Activated effector memory CD4-positive, alpha-beta T cell treated with anti-CD3 and anti-CD28 coated beads, Interleukin-2, amount 50 U/mL, for 16 hours (primary cell): ENCODE data around the gene TXNRD2.
A peak's percentile ranks its signal among the peaks of the same experiment; 100 is the strongest.
"Not testable (repeated sequence)": the region's sequence is repeated elsewhere in the genome, so short reads cannot be mapped to it uniquely, and the experiment has no call there.

Experiments used
- DNase-seq: peaks from one replicate; pipeline ENCODE4 v3.0.0-alpha.2; 2020

Gene TXNRD2

DNA sequence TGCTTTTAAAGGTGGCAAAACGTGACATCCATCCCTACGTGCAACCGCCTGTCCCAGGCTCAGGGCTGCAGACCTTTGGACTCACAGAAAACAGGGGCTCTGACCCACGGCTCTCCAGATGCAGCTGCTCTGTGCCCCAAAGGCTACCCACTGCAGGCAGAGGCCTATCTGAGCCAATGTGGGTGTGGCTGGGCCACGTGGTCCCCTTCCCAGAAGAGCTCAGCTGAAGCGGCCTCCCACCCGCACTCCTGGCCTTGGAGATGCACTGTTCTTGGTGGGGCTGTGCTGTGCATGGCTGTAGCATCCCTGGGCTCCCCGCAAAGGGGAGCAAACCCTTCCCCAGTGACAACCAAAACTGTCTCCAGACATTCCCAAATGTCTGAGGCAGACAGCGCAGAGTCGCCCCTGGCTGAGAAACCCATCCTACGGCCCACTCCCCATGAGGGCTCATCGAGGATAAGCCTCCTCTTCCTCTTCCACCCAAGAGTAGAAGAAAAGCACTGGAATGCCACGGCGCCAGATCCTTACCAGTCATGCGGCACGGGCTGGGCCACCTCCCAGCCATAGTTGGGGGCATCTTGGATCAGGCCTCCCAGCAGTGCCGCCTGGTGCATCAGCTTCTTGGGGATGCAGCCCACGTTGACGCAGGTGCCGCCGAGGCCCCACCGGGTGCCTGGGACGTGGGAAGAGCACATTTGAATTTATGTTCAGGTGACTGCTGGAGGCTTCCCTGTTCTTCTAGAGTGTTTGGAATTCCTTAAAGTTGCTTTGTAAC, 23.1 kb downstream of the TXNRD2 start:
- DNase-seq, result no peak

DNA sequence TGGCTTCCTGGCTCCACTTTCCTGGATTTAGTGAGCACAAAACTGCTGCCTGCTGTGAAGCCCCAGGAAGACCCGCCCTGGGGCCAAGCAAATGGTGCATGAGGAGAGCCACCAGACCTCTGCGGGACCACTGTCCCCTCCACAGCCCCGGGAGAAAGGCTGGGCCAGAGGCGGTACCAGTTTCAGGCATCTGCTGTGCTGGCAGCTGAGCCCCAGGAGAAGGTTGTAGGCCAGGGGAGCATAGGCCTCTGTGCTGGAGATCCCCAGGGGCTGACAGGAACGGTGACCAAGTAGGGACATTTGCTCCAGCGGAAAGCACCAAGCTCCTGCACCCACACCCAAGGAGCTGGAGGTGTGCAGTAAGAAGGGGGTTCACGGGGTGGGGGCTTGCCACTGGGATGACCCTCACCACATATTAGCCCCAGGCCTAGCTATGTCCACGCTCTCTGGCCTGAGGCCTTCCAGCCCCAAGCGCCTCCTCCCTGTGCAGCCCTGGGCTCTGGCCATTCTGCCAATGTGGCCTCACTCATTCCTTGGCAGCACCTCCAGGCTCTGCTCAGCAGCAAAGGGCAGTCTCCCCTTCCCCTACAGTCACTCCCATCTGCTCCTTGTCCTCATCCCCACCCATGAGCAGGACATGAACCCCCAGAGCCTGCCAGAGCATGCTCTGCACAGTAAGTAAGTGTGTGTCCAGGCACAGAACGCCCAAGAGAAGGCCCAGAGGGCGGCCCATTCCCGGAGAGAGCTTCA, 24.1 kb downstream of the TXNRD2 start:
- no peak for DNase-seq

DNA sequence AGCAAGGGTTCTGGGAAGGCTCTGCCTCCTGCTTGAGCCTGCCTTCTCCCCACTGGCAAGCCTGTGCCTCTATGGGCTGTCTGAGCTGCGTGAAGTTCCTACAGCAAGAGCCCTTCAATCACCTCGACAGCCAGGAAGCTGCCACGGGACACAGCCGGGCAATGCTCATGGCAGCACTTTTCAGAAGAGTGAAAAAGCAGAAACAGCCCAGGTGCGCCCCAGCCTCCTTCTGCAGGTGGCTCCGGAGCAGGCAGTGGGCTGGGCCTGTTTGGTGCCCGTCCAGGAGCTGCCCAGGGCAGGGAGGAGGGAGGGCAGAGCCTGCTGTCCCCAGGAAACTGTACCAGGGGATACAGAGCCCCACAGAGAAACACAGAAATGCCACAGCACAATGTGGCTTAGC, 24.7 kb downstream of the TXNRD2 start:
- DNase-seq, result no peak

DNA sequence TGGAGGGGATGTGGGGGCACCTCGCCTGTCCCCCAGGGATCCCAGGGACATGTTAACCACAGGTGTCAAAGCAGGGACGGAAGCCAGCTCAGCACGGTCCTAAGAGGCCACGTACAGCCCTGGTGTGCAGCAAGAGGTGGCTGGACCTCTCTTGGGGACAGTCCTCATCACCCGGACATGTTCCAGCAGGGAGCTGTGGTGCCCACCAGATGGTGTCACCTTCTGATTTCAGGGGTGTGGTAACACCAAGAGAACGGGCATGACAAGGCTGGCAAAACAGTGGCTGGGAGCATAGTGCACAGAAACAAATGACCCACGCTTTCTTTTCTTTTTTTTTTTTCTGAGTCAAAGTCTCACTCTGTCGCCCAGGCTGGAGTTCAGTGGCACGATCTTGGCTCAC, 25.6 kb downstream of the TXNRD2 start:
- DNase-seq, result no peak

DNA sequence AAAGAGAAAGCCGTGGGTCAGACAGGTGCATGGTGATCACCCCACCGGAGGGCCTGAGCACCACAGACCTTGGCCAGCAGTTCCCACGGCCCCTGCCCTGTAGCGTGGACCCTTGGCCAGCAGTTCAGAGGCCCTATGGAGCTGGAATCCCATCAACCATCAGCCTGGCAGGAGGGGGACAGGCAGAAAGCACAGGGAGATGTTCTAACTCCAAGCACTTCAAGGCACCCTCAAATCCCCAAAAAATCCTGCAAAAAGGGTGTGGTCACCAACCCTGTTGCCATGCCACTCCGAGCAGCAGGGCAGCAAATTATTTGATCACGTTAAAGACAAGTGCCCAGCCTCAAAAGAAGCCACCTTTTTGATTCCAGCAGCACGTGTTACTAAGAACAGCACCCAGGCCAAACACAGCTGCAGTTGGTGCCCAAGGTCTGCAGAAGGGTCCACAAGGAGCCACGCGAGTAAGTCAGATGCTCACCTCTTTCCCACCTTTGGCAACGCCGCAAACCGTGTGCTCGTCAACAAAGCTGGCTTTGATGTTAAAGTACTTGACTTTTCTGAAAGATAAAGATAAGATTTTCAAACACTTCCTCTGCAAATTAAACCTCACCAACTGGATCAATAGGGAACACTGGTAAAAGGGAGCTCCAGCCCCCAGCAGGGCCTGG, 26.2 kb downstream of the TXNRD2 start:
- no peak for DNase-seq

DNA sequence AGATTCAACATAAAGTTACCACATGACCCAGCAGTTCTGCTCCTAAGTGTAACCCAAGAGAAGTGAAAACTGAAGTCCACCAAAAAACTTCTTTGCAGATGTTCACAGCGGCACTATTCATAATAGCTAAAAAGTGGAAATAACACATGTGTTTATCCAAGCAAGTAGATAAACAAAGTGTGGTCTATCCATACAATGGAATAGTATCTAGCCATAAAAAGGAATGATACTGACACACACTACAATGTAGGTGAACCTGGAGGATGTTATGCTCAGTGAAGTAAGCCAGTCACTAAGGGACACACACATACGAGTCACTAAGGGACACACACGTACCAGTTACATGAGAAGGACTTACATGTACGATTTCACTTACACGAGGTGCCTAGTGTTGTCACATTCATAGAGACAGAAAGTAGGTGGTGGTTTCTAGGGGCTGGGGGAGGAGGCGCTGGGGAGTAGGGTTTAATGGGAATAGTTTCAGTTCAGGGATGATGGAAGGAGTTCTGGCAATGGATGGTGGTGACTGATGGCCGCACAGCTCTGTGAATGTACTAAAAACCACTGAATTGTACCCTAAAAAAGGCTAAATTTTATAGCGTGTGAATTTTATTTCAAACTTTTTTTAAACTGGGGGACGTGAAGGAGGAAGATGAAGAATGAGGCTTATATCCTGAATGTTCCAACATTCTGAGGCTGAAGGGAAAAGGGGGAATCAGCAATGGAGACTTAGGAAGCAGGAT, 27.2 kb downstream of the TXNRD2 start:
- no peak for DNase-seq

DNA sequence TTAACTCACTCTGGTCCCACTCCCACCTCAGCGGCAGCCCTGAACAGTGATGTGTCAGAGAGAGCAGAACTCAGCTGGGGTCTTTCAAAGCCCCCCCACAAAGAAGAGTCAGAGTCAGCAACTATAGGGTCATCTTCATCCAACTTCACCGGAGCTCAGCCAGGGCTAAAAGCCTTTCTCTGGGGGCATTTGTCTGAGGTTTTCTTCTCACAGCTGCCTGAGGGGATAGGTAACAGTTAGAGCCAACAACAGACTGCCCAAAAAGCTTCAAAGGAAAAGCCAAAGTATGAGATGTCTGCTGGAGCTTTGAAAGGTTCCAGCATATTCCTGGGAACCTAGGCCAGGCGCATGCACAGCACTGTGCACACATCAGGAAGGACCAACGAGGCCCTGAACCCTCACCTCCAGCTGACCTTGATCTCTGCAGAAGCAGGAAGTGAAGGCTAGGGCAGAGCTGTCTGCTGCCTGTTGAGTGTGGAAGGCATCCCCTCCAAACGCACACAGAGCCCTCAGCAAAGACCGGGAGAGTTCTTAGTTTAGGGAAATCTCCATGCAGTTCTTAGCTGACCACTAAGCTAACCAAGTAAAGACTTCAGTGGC, 28.2 kb downstream of the TXNRD2 start:
- no peak for DNase-seq

DNA sequence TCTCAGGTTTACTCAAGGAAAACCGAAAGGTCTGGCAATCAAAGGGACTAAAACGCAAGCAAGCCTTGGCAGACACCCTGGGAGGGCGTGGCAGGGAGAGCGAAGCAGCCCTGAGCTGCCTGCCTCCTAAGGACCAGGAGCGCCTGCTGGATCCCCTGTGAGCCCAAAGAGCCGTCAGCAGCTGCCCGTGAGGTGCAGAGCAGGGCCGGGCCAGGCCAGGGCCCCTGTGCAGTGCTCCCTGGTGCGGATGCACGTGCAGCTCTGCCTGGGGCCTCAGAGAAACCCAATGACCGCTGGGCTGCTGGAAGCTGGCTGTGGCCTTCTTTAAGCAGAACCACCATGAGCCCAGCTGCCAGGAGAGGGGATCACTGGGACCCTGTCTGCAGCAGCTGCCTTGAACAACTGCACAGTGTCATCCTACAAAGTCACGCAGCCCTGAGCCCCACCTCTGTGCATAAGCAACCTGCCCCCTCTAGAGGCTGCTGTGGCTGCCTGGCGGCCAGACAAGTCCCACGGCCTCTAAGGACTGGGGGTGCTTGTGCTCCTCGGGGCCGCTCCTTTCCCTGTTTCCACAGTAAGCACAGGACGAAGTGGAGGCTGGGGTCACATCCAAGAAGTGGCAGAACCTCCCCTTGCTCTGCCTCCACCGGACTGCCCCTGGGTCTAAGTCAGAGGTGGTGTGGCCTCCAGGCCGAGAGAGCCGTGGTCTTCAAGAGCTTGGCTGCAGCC, 29.2 kb downstream of the TXNRD2 start:
- DNase-seq, result no peak

DNA sequence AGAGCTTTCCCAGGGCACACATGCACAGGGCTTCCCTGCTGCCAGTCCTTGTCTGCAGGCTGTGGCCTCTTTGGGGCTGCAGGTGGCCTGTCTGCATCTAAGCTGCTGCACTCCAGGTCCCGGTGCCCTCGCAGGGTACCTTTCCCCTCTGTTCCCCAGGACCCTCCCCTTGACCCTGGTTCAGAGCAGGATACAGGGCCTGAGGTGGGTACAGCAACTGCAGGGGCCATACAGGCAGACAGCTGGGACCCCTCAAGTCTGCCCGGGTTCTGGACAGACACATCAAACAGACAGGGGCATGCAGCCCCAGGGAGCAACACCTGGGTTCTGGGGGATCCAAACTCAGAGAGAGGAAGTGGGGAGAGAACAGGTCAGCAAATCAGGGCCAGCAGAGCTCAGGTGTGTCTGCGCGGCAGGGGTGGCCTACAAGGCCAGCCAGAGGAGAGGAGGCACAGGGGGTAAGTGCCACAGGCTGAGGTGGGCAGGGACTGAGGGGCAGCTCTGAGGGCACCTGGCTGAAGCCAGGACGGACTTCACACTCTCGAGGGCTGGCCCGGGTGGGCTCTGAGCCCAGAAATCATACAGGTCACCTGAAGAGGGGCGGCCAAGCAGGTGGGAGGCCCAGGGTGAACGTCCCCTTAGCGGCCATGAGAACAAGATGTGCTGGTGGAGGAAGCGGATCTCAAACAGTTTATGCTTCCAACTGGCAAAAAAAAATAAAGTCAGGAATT, 29.9 kb downstream of the TXNRD2 start:
- DNase-seq, result no peak

DNA sequence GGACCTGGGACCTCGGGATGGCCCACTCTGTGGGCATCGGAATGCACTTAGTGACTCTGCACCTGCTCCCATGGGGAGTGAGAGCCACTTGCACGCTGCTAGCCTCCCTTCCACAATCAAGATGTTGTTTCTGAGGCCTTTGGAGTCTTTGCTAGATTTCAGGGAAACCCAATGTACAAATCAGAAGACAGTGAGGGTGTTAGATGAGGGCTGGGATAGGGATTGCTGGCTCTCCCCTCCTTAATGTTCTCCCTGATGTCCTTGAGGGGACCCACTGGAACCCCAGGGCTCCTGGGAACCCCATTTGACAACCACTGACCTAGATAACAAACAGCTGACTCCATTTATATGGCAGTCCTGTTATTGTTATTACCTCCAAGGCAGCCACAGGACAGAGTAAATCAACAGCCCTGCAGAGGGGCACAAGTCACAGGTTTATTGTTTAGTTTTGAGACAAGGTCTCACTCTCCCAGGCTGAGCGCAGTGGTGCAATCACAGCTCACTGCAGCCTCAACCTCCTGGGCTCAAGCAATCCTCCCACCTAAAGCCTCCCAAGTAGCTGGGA, 31.4 kb downstream of the TXNRD2 start:
- no peak for DNase-seq

DNA sequence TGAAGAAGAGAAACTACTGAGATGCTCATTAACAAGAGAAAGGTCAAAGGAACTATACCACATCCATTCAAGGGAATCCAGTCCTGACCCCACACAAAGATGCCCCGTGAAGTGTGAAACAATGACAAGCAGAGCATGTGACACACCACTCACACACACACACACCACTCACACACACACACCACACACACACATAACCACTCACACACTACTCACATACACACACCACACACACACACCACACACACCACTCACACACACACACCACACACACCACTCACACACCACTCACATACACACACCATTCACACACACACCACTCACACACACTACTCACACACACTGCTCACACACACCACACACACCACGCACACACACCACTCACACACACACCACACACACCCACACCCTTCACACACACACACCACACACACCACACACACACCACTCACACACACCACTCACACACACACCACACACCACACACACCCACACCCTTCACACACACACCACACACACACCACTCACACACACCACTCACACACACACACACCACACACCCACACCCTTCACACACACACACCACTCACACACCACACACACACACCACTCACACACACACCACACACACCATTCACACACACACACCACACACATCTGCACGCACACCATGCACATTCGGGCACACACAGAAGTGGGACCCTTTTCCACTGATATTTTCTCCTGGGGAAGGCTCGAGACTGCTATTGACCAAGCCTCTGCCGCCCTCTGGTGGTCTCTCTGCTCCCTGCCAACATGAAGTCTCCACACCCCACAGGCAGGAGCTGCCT, 32.1 kb downstream of the TXNRD2 start:
- DNase-seq, result peak; percentile 93

DNA sequence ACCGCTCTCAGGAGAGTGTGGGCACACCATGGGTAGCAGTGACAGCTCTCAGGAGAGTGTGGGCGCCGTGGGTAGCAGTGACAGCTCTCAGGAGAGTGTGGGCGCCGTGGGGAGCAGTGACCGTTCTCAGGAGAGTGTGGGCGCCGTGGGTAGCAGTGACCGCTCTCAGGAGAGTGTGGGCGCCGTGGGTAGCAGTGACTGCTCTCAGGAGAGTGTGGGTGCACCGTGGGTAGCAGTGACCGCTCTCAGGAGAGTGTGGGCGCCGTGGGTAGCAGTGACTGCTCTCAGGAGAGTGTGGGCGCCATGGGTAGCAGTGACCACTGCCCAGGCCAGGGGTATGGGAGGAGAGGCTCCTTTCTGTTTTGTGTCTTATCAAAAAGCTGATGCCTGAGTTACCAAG, 33.7 kb downstream of the TXNRD2 start:
- not testable (repeated sequence) for DNase-seq

DNA sequence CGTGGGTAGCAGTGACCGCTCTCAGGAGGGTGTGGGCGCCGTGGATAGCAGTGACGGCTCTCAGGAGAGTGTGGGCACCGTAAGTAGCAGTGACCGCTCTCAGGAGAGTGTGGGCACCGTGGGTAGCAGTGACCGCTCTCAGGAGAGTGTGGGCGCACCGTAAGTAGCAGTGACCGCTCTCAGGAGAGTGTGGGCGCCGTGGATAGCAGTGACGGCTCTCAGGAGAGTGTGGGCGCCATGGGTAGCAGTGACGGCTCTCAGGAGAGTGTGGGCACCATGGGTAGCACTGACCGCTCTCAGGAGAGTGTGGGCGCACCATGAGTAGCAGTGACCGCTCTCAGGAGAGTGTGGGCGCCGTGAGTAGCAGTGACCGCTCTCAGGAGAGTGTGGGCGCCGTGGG, 34.8 kb downstream of the TXNRD2 start:
- DNase-seq, result not testable (repeated sequence)

DNA sequence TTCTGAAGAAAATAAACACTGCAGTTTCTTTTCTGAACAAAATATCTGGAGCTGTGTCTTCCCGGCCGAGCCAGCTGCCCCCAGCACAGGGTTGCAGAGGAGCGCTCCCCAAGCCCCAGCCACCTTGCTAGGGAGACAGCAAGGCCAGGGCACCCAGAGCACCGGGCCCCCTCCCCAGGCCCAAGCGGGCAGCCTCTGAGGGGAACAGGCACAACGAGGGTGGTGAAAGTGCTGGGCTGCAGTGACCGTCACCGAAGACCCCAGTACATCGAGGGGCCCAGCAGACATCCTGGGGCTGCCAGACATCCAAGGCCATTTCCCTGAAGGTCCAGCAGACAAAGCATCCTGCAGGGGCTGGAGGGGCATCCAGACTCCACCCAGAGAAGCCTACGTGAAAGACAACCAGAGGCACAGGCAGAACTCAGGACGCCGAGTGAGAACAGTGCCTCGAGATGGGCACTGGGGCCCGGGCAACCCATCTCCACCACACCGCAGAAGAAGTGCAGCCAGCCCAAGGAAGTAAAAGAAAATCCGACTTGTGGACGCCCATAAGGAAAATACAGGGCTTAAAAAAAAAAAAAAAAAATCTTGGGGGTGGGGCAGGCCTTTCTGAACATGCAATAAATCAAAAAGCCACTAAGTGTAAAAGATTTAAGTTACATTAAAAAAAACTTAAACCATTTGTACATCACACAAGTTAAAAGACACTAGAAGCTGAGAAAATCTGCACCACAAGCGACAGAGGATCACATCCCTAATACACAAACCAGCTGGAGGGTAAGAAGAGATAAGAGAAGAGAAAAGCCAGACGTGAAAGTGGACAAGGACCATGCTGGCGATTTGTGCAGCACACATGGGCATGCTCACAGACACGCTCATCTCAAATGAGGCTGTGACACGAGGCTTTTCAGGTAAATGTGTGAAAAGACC, 36.0 kb downstream of the TXNRD2 start:
- no peak for DNase-seq

DNA sequence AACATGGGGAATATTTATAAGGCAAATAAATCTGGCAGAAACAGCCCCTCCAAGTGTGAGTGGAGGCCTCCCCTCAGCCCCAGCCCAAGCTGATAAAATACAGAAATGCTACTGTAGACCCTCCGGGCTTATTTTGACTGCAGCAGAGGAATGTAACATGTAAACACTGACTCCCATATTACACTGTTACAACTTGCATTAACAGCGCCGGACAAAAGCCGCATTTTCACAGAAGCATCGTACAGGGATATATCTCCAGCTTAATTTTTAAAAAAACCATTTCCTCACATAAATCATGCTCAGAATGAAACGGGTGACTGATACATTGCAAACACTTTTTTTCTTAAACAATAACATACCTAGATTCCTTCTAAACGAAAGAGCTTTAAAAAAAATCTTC, 36.7 kb downstream of the TXNRD2 start:
- no peak for DNase-seq

DNA sequence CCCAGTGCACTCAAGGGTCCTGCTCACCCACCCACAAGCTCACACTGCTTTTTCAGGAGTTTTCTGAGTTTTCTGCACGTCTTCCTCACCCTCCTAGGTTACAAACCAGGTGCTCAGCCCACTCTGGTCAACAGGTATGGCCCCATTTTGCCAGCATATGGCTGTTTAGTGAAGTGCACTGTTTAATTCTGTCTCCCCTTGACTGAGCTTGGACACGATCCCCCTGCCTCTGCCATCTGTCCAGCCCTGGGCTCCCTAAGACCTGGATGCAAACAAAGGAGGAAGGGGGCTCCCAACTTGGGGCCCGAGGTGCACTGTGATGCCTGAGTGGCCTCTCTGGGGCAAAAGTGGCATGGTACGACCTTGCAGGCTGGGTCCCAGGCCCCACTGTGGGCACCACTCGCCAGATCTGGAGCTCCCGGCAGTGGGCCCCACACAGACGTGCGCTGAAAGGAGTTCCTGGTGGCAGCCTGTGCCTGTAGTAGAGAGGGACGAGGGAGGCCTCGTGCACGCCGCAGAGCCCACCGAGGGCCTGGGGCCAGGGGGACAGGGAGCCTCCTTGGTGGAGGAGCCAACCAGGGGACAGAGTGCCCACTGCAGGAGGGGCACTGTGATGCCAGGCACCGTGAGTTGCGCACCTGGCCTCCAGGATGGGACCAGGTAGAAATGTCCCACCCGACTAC, 37.3 kb downstream of the TXNRD2 start:
- DNase-seq, result no peak

DNA sequence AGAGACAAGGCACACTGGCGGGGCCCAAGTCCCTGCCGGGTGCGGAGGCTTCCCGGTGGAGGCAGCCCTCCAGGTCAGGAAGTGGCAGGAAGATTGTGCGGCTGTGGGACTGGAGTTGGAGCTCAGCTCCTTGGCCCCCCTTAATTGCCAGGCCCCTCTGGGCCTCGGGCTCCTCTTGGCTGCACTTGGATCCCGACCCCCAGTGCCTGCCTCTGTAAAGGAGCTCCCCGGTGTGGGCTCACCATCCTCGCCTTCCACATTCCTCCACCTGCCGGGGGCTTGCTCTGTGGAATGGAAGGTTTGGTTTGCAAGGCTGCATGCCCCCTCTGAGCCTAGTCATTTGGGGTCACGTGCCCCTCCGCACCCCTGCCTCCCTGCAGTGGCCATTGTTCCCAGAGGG, 38.1 kb downstream of the TXNRD2 start:
- no peak for DNase-seq

DNA sequence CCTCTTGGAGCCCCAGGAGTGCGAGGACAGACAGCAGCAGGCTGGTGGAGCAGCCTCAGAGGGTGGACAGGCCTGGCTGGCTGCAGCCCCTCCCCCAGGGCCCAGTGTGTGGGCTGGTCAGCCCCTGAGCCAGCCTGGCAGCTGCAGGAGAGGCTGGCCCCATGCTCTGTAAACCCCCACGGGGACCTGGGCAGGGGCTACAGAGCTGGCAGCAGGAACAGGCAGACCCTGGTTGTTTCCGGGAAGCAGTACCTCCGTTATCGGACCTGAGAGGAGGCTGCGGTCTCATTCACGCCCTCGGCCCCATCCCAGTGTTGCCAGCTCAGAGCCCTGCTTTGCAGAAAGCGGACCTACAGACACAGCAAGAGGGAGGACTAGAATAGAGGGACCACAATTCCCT, 38.6 kb downstream of the TXNRD2 start:
- DNase-seq, result no peak
